WERI-Rb-1 (cell line): Measurements from ENCODE around the gene TRIO.

Experiments
- DNase-seq: peaks from one replicate; pipeline ENCODE4 v3.0.0-alpha.2; 2020
- H3K27ac ChIP-seq: fragments of 250-450 bp; sonication (Bioruptor Pico); 2 replicates; pipeline ENCODE4 v1.5.1; 2020; ENCODE audit warnings: mild to moderate bottlenecking, moderate library complexity
- H3K27me3 ChIP-seq: fragments of 250-450 bp; sonication (Bioruptor Pico); 2 replicates; pipeline ENCODE4 v1.5.1; 2021; ENCODE audit warnings: mild to moderate bottlenecking, low read depth, moderate library complexity; ENCODE audit not compliant: insufficient read depth, severe bottlenecking
- H3K36me3 ChIP-seq: fragments of 250-450 bp; sonication (Bioruptor Pico); 2 replicates; pipeline ENCODE4 v1.5.1; 2020; ENCODE audit warnings: mild to moderate bottlenecking, moderate library complexity
- H3K4me3 ChIP-seq: 2 replicates; pipeline ENCODE4 v1.5.1; 2011; ENCODE audit warnings: low read depth, mild to moderate bottlenecking, control low read depth, low read length
- H3K9me3 ChIP-seq: fragments of 250-450 bp; sonication (Bioruptor Pico); 2 replicates; pipeline ENCODE4 v1.5.1; 2021; ENCODE audit warnings: mild to moderate bottlenecking, moderate library complexity; ENCODE audit not compliant: severe bottlenecking
- TF ChIP-seq, protein P1 (sequence below): IDR thresholded peaks from 2 replicates; pipeline ENCODE4 v1.5.1; 2011; ENCODE audit warnings: low read depth, mild to moderate bottlenecking, control low read depth, inconsistent platforms, low read length

Gene TRIO

DNA sequence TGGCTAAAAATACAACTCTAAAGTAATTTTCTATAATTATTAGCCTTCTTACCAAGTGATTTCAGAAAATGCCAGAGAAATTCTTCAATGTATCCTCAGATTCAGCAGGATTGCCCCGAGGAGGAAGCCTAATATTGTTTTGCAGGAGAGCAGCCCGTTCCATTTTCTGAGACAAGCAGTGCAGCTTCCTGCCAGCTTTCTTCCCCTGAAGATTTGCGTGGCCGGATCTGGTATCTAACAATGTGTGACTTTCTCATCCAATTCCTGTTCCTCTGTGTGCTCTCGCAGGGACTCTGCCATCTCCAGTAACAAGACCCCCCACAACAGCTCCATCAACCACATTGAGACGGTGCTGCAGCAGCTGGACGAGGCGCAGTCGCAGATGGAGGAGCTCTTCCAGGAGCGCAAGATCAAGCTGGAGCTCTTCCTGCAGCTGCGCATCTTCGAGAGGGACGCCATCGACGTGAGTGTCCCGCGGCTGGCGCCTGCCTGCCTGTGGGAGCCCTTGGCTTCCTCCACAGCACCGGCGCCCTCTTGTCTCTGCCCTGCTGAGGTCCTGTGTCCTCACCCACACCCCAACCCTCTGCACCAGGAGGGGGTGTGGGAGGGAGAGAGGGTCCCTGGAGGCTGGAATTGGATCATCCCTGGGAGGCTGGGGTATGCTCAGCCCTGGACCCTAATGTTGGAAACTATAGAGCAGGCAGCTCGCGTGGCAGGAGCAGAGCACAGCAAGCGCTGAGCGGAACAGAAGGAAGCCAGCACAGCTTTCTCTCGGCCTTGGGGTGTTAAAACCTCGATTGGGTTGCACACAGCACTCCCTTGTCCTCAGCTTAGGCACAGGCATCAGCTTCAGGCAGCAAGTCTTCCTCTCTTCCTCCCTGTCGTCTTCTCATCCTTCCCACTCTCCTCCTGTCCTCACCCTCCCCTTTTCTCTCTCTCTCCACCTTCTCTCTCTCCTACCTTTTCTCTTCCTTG is 216.2 kb downstream of the TRIO start:
- Histone ChIP-seq H3K36me3 (peaks cover 9% of the 10 kb centered on the region), H3K27ac (no peak overlapping the region), H3K4me3 (no peak overlapping the region), H3K9me3 (no peaks in the 10 kb centered on the region), H3K27me3 (no peaks in the 10 kb centered on the region)
- TF ChIP-seq, protein P1, sequence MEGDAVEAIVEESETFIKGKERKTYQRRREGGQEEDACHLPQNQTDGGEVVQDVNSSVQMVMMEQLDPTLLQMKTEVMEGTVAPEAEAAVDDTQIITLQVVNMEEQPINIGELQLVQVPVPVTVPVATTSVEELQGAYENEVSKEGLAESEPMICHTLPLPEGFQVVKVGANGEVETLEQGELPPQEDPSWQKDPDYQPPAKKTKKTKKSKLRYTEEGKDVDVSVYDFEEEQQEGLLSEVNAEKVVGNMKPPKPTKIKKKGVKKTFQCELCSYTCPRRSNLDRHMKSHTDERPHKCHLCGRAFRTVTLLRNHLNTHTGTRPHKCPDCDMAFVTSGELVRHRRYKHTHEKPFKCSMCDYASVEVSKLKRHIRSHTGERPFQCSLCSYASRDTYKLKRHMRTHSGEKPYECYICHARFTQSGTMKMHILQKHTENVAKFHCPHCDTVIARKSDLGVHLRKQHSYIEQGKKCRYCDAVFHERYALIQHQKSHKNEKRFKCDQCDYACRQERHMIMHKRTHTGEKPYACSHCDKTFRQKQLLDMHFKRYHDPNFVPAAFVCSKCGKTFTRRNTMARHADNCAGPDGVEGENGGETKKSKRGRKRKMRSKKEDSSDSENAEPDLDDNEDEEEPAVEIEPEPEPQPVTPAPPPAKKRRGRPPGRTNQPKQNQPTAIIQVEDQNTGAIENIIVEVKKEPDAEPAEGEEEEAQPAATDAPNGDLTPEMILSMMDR = no peak
- no peak for DNase-seq

DNA sequence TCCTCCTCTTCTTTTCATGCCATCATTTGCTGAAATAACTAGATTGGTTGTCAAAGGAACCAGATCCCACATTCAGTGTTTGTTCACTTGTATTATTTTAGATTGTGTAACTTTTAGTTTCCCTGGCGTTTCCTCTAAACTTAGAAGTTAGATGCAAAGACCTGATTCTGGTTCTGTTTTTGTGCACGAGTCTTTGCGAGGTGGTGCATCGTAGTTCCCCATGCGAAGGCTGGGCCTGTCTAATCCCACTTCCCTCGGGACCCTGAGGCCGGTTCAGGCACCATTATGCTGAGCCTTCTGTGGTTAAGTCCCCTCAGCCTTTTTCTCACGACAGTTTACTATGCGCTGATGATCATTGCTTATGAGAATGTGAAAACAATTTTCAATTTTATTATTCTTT is 219.3 kb downstream of the TRIO start:
- no peak overlapping the region for H3K27ac ChIP-seq
- H3K27me3 ChIP-seq = no peaks in the 10 kb centered on the region
- H3K36me3 ChIP-seq = peaks cover 33% of the 10 kb centered on the region
- no peaks in the 10 kb centered on the region for H3K9me3 ChIP-seq
- TF ChIP-seq, protein P1 = no peak
- no peak for DNase-seq
- no peak overlapping the region for H3K4me3 ChIP-seq

DNA sequence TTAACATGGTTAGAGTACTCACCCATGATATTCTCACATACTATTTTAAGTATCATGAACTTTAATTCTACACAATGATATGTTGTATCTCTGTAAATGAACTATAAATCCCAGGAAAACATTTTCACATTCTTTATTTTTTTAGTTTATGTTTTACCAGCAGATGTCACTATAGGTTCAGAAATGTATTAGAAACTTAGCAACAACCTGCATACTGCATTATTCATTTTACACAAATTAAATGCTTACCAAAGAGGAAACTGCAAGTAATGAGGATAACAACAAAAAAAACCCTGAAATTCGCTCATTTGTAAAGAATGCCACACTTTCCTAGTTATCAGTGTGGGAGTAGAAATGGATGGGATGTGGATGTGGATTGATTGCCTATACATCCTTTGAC is 221.0 kb downstream of the TRIO start:
- TF ChIP-seq, protein P1 = no peak
- no peak for DNase-seq

DNA sequence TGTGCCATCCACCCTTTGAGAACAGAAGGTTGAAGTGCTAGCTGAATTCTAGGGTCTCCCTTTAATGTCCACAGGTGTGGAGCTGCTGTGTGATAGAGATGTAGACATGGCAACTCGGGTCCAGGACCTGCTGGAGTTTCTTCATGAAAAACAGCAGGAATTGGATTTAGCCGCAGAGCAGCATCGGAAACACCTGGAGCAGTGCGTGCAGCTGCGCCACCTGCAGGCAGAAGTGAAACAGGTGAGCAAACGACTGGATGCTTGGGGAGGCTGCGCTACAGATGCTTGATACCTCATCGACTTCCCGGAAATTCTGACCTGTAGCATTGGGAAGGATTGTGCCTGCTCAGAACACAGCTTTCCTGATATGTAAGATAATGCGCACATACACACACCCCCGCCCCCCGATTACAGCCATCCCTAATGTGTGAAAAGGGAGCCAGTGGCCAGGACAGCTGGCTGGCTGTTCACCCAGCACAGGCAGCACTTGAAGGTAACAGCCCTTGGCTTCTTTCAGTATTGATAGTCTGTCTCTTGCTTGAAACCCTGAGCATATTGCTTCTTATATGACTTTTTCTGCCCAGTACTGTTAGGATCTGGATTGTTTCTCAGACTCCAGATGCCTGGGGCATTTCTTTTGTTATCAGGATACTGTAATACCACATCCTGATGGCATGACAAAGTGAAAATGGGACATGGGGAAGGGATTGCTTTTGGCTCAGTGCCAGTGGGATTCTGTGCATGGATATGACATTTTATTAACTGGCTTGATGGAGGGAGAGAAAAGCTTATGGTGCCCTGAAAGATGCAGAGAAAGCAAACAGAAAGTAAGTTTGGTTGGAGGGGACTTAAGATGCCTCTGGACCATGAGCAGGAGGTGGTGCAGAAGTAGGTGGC is 221.7 kb downstream of the TRIO start:
- H3K27ac ChIP-seq = no peak overlapping the region
- TF ChIP-seq, protein P1 = peak; percentile 93
- H3K9me3 ChIP-seq = no peaks in the 10 kb centered on the region
- no peaks in the 10 kb centered on the region for H3K27me3 ChIP-seq
- H3K36me3 ChIP-seq = peaks cover 45% of the 10 kb centered on the region
- DNase-seq = peak; percentile 54
- H3K4me3 ChIP-seq = no peak overlapping the region

More for the DNA sequence above, 221.0 kb downstream of the TRIO start:
- peaks cover 43% of the 10 kb centered on the region for H3K36me3 ChIP-seq
- H3K27me3 ChIP-seq = no peaks in the 10 kb centered on the region
- no peaks in the 10 kb centered on the region for H3K9me3 ChIP-seq
- H3K27ac ChIP-seq = no peak overlapping the region
- no peak overlapping the region for H3K4me3 ChIP-seq

DNA sequence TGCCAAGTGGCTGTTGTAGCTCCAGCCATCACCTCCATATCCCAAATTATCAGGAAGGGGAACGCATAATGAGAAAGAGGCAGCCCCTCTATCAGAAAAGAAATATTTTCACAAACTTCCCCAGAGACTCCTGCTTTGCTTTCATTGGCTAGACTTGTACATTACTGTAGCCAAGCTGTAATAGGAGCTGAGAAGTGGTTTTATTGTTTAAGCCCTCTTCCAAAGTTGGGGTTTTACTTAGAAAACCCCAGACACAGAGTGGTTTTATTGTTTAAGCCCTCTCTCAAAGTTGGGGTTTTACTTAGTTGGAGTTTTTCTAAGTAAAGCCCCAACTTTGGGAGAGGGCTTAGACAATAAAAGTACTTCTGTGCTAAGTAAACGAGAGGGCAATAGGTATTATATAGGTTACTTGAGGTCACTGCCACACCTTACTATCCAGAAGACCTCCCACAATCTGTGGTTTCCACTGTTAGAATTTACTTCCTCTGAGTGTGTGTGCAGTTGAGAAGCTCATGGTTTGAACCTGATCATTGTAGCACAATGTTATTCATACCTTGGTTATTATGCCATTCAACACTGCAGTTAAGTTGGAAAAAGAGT is 222.8 kb downstream of the TRIO start:
- H3K9me3 ChIP-seq = no peaks in the 10 kb centered on the region
- no peaks in the 10 kb centered on the region for H3K27me3 ChIP-seq
- H3K36me3 ChIP-seq = peaks cover 45% of the 10 kb centered on the region
- no peak overlapping the region for H3K4me3 ChIP-seq
- no peak overlapping the region for H3K27ac ChIP-seq
- TF ChIP-seq, protein P1 = no peak
- DNase-seq = no peak
